GM12878 (cell line): ENCODE data around the gene SMKR1.

Source experiments
- BCL11A ChIP-seq: IDR thresholded peaks from 2 replicates; pipeline ENCODE4 v1.6.1; 2011; ENCODE audit warnings: low read depth, low read length
- CEBPB ChIP-seq, 2 experiments: fragments of 150-350 bp in 1 of 2; IDR thresholded peaks; 2 replicates each; pipeline ENCODE4 v1.6.1; 2012 to 2014; ENCODE audit warnings: low read depth in 2 of 2, low read length in 2 of 2, borderline replicate concordance in 1 of 2, inconsistent platforms in 1 of 2
- CTCF ChIP-seq, 3 experiments: IDR thresholded peaks in 2 of 3; conservative IDR thresholded peaks in 1 of 3; 2 replicates each; pipeline ENCODE4 v1.5.1; 2011; ENCODE audit warnings: low read depth in 3 of 3, low read length in 3 of 3, mild to moderate bottlenecking in 3 of 3, control low read depth in 2 of 3, moderate library complexity in 2 of 3, inconsistent platforms in 1 of 3, mixed read lengths in 1 of 3; ENCODE audit not compliant: control insufficient read depth in 2 of 3, insufficient read depth in 1 of 3; ENCODE audit errors: extremely low read depth in 1 of 3
- E2F4 ChIP-seq: IDR thresholded peaks from 2 replicates; pipeline ENCODE4 v1.6.1; 2012; ENCODE audit warnings: low read depth, low read length, improper control_type of control experiment
- EP300 ChIP-seq, 2 experiments: fragments of 150-350 bp in 1 of 2; IDR thresholded peaks; 2 replicates each; pipeline ENCODE4 v1.6.1; 2011 to 2012; ENCODE audit warnings: low read depth in 2 of 2, low read length in 2 of 2, borderline replicate concordance in 1 of 2, improper control_type of control experiment in 1 of 2, inconsistent platforms in 1 of 2; ENCODE audit not compliant: control insufficient read depth in 1 of 2
- MAX ChIP-seq: IDR thresholded peaks from 2 replicates; pipeline ENCODE4 v1.6.1; 2012; ENCODE audit warnings: low read depth, low read length, improper control_type of control experiment
- POLR2A ChIP-seq: IDR thresholded peaks from 2 replicates; pipeline ENCODE4 v1.6.1; 2011; ENCODE audit warnings: low read depth, mild to moderate bottlenecking, low read length
- RELA ChIP-seq: fragments of 450-650 bp; IDR thresholded peaks from 2 replicates; pipeline ENCODE4 v1.8.0; 2014; ENCODE audit warnings: borderline replicate concordance; ENCODE audit not compliant: partially characterized antibody
- TARDBP ChIP-seq: IDR thresholded peaks from 2 replicates; pipeline ENCODE4 v1.6.1; 2016; ENCODE audit warnings: borderline replicate concordance
- ZNF274 ChIP-seq: IDR thresholded peaks from one replicate; pipeline ENCODE4 v1.8.0; 2011; ENCODE audit not compliant: insufficient read length, insufficient read depth
- TF ChIP-seq, protein P1 (sequence below): fragments of 450-650 bp; IDR thresholded peaks from 2 replicates; pipeline ENCODE4 v1.6.1; 2017; ENCODE audit warnings: low read depth, mild to moderate bottlenecking, moderate library complexity
- TF ChIP-seq, protein P2 (sequence below): fragments of 450-650 bp; IDR thresholded peaks from 2 replicates; pipeline ENCODE4 v1.6.1; 2017; ENCODE audit warnings: mild to moderate bottlenecking
- TF ChIP-seq, protein P3 (sequence below): IDR thresholded peaks from 2 replicates; pipeline ENCODE4 v1.6.1; 2011; ENCODE audit warnings: low read depth, mild to moderate bottlenecking, low read length, moderate library complexity, borderline replicate concordance; ENCODE audit errors: extremely low read depth

DNA sequence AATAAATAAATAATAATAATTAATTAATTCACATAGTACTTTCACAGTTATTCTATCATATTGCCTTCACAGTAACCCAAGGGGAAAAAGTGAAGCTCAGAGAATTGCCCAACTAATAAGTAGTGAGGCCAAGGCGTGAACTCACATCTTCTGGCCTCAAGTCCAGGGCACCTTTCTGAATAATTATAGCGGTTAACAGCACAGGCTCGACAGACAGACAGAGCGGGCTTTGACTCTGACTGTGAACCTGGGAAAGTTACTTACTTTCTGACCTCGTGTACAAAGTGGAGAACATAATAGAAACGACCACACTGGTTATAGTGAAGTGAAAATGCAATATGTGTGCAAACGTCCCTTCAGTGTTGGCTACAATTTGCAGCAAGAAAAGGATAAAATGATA lies 5.7 kb upstream of the SMKR1 start:
- TF ChIP-seq, protein P1, sequence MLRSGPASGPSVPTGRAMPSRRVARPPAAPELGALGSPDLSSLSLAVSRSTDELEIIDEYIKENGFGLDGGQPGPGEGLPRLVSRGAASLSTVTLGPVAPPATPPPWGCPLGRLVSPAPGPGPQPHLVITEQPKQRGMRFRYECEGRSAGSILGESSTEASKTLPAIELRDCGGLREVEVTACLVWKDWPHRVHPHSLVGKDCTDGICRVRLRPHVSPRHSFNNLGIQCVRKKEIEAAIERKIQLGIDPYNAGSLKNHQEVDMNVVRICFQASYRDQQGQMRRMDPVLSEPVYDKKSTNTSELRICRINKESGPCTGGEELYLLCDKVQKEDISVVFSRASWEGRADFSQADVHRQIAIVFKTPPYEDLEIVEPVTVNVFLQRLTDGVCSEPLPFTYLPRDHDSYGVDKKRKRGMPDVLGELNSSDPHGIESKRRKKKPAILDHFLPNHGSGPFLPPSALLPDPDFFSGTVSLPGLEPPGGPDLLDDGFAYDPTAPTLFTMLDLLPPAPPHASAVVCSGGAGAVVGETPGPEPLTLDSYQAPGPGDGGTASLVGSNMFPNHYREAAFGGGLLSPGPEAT: no peak
- no peak for TF ChIP-seq MAX
- TF ChIP-seq EP300 (IDR thresholded peaks at IDR 0.05; ENCODE audit: borderline replicate concordance in 1 of 2, control insufficient read depth in 1 of 2, low read depth in 2 of 2, low read length in 2 of 2): no peak
- TF ChIP-seq, protein P2, sequence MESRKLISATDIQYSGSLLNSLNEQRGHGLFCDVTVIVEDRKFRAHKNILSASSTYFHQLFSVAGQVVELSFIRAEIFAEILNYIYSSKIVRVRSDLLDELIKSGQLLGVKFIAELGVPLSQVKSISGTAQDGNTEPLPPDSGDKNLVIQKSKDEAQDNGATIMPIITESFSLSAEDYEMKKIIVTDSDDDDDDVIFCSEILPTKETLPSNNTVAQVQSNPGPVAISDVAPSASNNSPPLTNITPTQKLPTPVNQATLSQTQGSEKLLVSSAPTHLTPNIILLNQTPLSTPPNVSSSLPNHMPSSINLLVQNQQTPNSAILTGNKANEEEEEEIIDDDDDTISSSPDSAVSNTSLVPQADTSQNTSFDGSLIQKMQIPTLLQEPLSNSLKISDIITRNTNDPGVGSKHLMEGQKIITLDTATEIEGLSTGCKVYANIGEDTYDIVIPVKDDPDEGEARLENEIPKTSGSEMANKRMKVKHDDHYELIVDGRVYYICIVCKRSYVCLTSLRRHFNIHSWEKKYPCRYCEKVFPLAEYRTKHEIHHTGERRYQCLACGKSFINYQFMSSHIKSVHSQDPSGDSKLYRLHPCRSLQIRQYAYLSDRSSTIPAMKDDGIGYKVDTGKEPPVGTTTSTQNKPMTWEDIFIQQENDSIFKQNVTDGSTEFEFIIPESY: no peak
- no peak for TF ChIP-seq CTCF (IDR thresholded peaks at IDR 0.05 in 2 of 3, conservative IDR thresholded peaks at IDR 0.05 in 1 of 3; ENCODE audit: control insufficient read depth in 2 of 3, extremely low read depth in 1 of 3, insufficient read depth in 1 of 3, low read depth in 3 of 3, low read length in 3 of 3)
- no peak for TF ChIP-seq E2F4
- TF ChIP-seq RELA: no peak
- TF ChIP-seq POLR2A: no peak
- TF ChIP-seq BCL11A: no peak
- TF ChIP-seq CEBPB (IDR thresholded peaks at IDR 0.05; ENCODE audit: borderline replicate concordance in 1 of 2, low read depth in 2 of 2, low read length in 2 of 2): no peak
- TF ChIP-seq, protein P3, sequence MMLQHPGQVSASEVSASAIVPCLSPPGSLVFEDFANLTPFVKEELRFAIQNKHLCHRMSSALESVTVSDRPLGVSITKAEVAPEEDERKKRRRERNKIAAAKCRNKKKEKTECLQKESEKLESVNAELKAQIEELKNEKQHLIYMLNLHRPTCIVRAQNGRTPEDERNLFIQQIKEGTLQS: no peak
- TF ChIP-seq ZNF274: no peak
- no peak for TF ChIP-seq TARDBP
